AG04449 (cell line): ENCODE results near the gene LRRC74A.

Source experiments
- CTCF ChIA-PET: fragments of 350-600 bp; formaldehyde crosslinking; extraction: SDS; loops from one replicate; lab custom pipeline; 2021; ENCODE audit warnings: antibody characterized with exemption; lab: Yijun Ruan, JAX
- POLR2A ChIA-PET: fragments of 400-600, 350-600 bp; formaldehyde crosslinking; extraction: SDS; loops from one replicate; lab custom pipeline; 2020; ENCODE audit warnings: antibody characterized with exemption, inconsistent platforms; lab: Yijun Ruan, JAX
- DNase-seq: peaks from one replicate; pipeline ENCODE4 v3.0.0-alpha.2; 2010; ENCODE audit warnings: low read depth, low spot score
- H3K4me3 ChIP-seq: 2 replicates; pipeline ENCODE4 v1.5.1; 2011; ENCODE audit warnings: low read depth, mild to moderate bottlenecking, control low read depth, low read length
- CTCF ChIP-seq: IDR thresholded peaks from one replicate; pipeline ENCODE4 v1.5.1; 2011; ENCODE audit warnings: mild to moderate bottlenecking, moderate library complexity, low read length, control low read depth, inconsistent platforms; ENCODE audit not compliant: insufficient read depth; ENCODE audit errors: missing control alignments

Gene LRRC74A

DNA sequence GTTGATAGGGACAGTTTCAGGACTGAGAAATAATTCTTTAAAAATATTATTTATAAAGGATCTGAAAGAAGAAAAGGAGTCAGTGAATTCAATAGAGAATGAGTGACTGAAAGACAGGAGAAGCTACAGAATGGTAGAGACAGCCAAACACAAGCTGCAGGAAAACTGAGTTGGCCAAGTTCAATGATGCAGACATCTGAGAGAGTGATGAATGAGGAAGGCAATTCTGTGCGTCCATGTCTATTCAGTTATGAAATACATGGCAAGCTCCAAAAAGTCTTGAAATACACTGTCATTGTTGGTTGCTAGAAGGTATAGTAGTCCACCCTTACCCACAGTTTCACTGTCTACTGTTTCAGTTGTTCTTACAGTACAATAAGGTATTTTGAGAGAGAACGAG is 6.8 kb downstream of the LRRC74A start:
- H3K4me3 ChIP-seq = no peak overlapping the region
- CTCF ChIA-PET = no interaction called here
- no peak for TF ChIP-seq CTCF
- POLR2A ChIA-PET = no interaction called here
- no peak for DNase-seq

GRCh38 chr14:76834241-76834661 is 8.0 kb downstream of the LRRC74A start:
- no peak for TF ChIP-seq CTCF
- CTCF ChIA-PET = no interaction called here
- DNase-seq = no peak
- H3K4me3 ChIP-seq = no peak overlapping the region
- POLR2A ChIA-PET = no interaction called here

- POLR2A ChIA-PET = no interaction called here
- no peak for TF ChIP-seq CTCF
- H3K4me3 ChIP-seq = no peak overlapping the region
- no peak for DNase-seq
- CTCF ChIA-PET = no interaction called here
Observed at GRCh38 chr14:76836029-76836630, 9.9 kb downstream of the LRRC74A start.

DNA sequence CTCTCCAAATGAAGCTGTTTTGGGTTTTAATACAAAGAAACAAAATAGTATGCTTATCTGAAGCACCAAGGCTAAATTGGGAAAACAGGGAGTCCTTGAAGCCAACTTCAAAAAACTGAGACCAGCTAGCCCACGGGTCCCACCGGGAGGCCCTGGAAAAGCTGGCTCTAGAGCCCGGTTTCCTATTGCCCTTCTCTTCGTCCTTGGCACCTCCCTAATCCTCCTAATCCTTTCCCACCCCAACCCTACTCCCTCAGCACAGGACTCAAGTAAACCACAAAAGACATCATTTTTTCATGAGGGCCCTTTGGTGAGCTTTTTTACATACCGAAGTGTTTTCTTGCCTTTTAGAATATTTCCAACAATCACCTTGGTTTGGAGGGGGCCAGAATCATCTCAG is 11.3 kb downstream of the LRRC74A start:
- TF ChIP-seq CTCF = no peak
- CTCF ChIA-PET = interaction anchor here (0.7 kb wide), 1 partner anchor 128 kb away, joined by 3 read pairs; no protein-coding TSS in a partner anchor
- no peak overlapping the region for H3K4me3 ChIP-seq
- POLR2A ChIA-PET = no interaction called here
- DNase-seq = no peak

DNA sequence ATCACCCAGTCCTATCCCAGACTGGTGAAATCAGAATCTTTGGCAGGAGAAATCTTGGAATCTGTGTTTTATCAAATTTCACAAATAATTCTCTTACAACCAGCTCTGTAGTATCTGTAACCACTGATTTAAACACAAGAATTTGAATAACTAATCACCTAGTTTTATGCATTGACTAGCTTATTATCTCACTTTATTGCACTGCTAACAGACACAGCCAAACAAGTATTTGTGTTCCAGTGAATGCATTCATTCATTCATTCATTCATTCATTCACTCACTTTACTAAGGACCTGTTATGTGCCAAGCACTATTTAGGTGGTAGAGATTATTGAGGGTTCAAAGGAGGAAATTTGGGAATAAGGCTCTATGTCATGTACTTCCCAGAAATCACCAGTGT is 16.2 kb downstream of the LRRC74A start:
- no peak overlapping the region for H3K4me3 ChIP-seq
- TF ChIP-seq CTCF = no peak
- CTCF ChIA-PET = interaction anchor here (0.6 to 1.3 kb wide), 3 partner anchors 31 to 228 kb away, joined by 3 to 4 read pairs (median 3); no protein-coding TSS in a partner anchor
- POLR2A ChIA-PET = no interaction called here
- DNase-seq = no peak

DNA sequence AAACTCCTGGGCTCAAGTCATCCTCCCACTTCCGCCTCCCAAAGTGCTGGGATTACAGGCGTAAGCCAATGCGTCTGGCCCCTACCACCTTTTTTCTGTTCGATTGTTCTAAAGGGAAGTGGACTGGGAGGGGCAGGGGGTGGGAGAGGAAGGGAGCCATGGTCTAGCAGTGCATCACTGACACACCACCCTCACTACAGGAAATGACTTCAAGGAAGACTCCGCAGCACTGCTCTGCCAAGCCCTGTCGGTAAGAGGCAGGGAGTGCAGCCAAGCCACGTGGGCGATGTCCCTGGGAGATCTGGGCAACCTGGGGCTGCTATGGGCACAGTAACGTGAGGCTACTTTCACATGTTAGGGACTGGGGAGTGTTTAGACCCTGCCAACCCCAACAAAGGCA is 18.0 kb downstream of the LRRC74A start:
- H3K4me3 ChIP-seq = no peak overlapping the region
- ChIA-PET POLR2A (no interaction called here), CTCF (no interaction called here)
- no peak for TF ChIP-seq CTCF
- no peak for DNase-seq
